Limb (tissue), 2 donors: Measurements from ENCODE around the gene TNKS1BP1.

Source experiments
- DNase-seq, 2 donors: peaks; one replicate each; pipeline ENCODE4 v3.0.0-alpha.2; 2016; ENCODE audit errors: extremely low spot score in 2 of 2

The TNKS1BP1 gene

DNA sequence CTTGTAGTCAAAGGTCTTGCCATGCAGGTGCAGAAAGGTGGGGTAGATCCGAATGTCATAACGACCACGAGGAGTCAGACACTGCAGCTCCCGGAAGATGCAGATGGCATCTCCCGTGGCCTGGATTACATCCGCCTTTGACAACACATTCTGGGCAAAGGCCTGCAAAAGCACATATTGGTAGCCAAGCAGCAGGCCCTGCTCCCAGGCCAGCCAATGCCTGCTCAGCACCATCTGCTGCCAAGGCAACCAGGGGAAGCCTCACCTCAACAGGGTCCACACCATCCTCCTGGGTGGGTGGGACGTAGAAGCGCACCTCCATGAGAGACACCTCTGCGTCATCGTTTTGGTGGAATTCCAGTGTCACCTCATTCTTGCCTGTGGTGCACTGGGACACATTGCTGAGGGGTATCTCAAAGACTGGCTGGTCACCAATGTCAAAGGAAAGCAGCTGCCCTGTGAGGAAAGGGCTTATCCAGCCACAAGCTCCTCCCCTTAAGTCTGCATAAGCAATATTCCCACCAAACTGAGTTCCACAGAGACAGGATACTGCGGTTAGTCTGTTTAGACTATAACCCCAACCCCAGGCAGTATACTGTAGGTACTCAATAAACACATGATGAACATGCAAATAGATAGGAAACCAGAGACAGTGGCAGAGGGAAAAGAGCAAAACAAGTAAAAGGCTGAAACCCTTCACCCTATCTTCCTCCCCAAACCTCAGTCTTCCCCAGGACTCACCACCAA lies 8.1 kb upstream of the TNKS1BP1 start:
- no peak for DNase-seq

DNA sequence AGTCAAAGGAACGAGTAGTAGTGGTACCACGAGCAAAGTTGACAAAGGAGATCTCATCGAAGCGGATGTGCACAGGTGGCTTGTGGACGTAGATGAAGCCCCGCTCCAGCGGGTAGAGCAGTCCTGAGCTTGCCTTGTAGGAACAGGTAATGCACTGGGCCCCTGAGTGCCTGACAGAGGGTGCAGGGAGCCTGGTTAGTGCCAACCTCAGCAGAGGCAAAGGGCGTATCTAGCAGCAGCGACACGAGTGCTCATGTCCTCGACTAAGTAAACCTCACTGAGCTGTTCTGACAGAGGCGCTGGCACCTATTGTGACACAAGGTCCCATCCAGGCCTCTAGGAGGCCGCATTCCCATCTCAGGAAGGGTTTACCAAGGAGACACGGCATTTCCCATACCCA lies 7.0 kb upstream of the TNKS1BP1 start:
- no peak for DNase-seq

DNA sequence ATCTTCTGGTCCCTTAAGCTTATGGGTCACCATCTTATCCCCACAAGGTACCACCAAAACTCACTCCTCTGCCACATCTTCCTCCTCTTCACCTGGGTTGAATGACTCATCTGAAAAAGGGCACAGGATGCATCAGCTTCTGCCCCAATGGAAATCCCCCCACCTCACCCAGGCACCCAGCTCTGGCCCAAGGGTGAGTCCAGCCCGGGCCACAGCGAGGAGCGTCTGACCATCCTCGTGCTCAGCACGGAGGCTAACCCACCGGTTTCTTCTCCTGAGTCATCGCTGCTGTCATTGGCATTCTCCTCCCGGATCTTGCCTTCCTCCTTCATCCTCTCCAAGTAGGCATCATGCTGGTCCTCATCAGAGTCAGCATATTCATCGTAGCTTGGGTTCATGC lies 5.3 kb upstream of the TNKS1BP1 start:
- DNase-seq = no peak

DNA sequence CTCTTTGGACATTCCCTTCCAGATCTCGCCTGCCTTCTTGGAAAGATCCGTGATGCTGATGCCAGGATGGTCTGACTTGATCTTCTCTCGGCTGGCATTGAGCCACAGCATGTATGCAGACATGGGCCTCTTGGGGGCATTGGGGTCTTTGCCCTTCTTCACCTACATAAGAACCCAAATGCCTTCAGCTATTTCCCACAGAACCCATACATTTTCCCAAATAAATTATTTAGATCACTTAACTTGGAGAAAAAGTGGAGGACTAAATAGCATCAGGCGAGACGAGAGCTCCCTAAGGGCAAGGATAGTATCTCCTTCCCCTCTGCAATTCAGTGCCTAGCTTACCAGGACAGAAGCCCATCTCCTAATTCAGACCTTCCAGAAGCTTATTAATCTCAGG lies 3.0 kb upstream of the TNKS1BP1 start:
- DNase-seq = no peak

DNA sequence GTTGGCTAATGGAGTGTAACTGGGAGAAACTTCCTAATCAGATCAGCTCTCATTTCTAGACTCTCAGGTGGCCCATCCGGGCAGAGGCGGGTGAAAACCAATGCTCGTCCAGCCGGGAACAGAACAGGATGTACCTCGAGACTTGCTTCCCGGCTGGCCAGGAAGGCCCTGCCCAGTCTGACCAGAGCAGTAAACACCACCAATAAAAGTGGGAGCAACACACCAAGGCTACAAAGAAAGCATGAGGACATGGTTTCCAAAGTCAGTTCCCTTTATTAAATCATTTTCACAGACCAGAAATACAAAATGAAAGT lies 940 bp upstream of the TNKS1BP1 start:
- no peak for DNase-seq

DNA sequence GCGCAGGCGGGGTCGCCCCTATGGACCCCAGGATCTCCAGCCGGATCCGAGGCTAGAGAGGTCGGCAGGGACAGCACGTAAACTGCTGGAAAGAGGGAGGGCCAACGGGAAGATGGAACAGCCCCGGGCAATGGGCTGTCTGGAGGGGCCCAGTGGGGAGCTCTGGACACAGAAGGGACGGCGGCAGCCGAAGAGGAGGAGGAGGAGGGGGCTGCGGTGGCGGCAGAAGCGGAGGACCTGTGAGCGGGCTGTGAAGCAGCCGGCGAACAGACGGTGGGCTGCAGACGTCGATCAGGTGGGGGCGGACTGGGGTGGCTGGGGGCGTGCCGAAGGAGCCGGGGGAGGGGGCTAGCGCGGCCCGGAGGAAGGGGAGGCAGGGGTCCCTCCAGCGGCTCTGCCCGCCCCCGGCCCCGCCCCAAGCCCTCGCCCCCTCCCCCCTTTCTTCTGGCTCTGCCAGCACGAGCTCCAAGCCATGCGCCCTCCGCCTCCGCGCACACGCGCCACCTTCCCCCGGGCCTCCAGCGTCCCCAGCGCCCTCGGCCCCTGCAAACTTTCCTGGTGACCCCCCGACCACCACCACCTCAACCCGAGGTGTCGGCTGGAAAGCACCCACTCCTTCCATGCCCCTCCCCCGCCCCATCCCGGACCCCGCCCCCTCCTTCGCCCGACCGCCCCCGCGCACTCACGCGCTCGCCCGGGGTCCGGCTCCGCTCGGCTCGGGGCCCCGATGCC lies 432 bp downstream of the TNKS1BP1 start:
- peak; percentile 69 to 91 for DNase-seq

DNA sequence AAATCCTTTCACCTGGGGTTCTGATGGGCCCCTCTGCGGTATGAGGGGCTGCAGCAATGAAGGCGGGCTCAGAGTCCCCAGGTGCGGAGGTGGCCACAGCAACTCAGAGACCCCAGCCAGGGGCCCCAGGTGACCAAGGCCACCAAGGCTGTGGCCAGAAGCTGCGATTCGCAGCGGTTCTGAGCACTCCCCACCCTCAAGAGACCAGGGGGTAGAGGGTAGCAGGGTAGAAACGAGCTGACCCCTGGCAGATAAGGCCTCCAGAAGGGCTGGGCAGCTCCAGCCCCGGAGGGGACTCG lies 948 bp downstream of the TNKS1BP1 start:
- DNase-seq = no peak

DNA sequence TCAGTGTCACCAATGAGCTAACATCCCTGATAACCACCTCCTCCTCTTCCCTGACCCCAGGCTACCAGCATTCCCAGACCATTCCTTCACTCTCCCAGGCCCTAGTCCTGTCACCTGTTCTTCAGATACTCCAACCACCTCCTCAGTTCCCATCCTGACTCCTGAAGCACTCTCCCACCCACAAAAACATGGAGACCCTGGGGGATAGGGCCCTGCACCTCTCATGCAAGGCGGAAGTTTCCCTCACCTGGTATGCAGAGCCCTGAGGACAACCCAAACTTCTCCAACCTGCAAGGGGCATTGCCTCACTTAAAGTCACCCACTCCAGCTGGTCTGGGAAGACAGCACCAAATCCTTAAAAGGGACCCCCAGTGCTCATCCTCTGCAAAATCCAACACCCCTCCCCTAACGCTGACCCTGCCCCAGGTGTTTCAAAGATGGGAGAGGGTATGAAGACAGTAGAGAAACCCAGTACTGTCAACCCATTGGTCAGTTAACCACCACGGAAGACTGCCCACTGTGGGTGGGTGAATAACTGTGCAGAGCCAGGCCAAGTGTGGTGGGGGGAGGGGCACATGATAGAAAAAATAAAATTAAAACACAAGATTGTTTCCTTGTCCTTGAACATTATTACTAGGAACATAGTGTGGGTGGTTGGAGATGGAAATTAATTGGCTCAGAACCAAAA lies 1.4 kb downstream of the TNKS1BP1 start:
- DNase-seq = peak in 1 of 2 donors; percentile 23

DNA sequence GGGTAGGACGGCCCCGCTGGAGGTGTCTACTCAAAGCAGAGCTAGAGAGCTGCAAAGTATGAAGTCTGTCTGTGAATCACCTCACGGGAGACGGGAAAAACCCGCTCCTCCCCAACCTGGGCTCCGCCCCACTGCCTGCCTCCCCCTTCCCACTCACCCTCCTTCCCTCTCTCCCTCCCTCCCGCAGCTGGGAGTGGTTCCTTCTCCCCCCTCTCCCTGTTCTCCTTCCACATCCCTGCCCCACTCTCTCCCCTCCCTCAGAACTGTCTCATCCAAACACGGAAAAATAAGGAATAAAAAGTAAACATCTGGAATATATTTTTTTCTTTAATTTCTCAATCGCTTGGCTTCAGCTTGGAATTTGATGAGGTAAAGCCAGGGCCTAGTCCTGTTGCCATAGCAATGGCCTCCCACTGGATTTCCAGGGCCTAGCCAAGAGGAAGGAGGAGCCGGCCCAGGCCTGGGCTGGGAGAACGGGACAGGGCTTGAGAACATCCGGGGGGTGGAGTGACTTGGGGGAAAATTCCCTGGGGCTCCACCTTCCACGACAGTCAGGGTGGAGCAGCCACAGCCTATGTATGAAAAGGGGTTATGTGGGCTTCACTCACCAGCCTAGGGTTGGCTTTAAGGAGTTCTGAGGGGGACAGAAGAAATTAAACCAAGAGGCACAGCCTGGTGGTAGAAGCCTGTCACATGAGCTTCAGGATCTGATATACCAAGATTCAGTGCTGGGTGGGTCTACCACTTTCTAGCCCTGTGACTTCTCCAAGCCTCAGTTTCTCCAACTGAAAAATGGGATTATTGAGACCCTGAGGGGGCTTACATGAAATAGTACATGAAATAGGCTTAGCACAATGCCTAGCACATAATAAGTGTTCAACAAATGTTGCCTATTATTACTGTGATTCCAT lies 2.2 kb downstream of the TNKS1BP1 start:
- DNase-seq = peak; percentile 87 to 93

DNA sequence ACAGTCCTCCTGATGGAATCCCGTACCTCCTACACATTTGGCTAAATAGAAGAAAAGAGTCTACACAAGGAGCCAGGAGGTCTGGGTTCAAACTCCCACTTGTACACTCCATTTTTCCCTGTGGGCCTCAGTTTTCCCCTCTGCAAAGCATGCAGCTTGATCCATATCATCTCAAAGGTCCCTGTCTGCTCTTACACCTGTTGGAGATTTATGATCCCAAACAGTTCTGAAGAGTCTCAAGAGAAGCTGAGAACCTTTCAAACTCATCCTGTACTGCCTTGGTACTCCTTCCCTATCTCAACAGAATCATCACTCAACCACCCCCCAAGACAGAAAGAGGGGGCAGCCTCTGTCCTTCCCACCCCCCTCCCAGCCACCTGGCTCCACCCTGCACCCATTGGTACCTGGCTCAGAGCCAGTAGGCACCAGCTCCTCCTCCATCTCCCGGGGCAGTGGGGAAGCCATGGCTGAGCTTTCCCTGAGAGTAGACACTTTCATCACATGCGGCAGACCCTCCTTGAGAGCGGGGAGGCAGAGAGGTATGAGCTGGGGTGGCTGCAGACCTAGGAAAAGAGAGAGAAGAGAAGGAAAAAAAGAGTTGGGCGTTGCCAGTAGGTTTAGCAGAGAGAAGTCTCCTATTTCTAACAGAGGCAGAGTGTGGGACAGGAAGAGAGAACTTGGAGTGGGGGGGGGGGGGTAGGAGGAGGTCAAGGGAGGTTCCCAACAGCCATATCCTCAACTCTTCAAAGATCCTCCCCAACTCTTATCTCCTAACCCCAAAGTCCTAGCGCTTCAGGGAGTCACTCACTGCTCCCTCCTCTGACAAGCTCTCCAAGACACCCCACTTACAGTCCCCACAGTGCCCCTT lies 3.1 kb downstream of the TNKS1BP1 start:
- no peak for DNase-seq

DNA sequence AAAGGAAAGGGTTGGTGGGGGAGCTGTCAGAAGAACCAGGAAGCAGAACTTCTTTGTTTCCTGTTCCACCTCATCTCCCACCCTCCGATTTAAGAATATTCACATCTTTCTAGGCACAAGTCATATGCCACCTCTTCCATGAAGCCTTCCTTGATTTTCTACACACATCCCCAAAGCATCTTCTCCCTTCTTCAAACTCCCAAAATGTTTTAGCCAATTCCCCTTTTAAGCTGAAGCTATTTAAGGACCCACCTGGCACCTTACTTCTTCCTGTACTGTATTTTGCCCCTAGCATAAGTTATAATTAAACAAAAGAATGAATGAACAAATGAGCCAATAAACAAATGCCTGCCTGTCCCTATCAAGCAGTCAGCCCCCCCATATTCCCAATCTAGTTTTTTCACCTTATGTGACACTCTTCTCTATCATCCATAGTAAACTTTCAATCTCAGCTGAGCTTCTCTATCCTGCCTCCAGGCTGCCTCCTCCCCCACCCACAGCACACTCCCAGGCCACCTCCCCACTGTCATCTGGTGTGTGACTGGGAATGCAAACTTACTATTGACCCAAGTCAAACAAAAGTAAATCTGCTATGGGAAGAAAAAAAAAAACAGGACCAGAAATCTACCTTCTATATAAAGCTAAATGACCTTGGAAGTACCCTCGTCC lies 3.9 kb downstream of the TNKS1BP1 start:
- DNase-seq = no peak

DNA sequence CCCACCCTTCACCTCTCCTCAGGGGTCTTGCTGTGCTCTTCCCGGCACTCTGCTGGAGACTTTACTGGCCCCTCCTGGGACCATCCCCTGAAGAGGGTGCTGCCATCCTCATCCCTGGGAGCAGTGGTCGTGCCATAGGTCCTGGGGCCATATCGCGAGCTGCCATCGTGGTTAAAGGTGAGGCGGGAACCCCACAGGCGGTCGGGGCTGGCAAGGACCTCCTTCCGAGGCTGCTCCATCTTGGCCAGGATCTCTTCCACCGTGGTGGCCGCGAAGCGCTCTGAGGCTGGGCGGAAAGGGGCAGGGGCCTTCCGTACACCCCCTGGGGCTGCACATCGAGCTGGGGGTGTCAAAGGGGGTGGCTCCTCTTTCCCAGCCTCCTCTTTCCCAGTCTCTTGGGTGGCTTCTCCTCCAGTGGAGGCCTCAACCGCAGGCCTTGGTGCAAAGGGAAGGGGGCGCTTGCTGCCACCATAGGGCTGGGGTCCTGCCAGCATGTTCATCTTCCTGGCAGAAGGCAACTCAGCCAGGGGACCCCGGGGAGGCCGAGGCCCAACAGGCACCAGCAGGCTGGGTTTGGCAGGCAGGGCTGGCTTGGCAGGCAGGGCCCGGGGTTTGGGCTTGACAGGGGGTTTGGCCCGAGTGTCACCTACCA lies 4.6 kb downstream of the TNKS1BP1 start:
- no peak for DNase-seq

DNA sequence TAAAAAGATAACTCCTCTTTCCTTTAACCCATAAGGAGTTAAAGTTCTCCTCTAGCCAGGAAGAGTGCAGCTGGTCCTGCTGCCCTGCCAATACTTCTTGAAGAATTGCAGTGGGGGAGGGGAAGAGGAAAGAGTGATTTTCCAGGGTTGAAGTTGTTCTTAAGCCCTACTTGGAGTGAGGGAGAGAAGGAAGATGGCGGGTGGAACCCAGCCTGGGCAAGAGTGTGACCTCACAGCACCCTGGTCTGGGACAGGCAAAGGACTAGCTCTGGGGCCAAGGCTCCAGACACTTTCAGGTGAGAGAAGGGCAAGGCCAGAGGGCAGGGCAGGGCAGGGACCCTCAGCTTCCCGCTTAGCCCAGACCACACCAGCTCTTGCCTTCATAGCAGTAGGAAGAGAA lies 6.6 kb downstream of the TNKS1BP1 start:
- DNase-seq = peak in 1 of 2 donors; percentile 82

DNA sequence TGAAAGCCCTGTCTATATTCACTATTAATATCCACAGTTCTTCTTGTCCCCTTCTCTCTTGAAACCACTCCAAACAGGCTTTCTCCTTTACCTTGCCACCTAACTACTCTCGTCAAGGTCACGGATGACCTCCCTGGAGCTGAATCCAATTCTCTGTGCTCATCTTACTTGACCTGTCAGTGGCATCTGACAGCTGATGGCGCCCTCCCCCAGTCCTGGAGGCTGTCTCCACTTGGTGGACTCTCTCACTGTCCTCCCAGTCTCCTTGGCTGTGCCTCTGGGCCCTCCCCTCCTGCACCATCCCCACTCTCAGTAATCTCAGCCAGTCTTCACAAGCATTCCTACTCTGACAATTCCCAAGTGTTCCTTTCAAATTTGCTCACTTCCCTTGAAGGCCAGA lies 8.7 kb downstream of the TNKS1BP1 start:
- no peak for DNase-seq

DNA sequence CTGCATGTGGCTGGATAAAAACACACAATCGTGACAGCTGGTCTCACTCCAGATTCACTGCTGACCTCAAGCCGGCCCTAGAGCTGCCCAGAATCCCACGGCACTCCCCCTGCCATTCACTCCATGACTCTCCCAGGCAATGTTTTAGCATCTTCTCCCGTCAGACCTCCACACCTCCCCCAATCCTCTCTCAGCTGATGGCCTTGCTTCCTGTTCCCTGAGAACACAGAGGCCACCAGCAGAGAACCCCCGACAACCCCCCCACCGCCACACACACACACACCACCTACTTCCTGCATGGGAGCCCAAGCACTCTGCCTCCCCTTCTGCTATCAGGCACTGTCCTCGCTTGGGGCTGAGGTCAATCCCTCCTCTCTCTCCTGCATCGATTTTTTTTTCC lies 9.3 kb downstream of the TNKS1BP1 start:
- no peak for DNase-seq

DNA sequence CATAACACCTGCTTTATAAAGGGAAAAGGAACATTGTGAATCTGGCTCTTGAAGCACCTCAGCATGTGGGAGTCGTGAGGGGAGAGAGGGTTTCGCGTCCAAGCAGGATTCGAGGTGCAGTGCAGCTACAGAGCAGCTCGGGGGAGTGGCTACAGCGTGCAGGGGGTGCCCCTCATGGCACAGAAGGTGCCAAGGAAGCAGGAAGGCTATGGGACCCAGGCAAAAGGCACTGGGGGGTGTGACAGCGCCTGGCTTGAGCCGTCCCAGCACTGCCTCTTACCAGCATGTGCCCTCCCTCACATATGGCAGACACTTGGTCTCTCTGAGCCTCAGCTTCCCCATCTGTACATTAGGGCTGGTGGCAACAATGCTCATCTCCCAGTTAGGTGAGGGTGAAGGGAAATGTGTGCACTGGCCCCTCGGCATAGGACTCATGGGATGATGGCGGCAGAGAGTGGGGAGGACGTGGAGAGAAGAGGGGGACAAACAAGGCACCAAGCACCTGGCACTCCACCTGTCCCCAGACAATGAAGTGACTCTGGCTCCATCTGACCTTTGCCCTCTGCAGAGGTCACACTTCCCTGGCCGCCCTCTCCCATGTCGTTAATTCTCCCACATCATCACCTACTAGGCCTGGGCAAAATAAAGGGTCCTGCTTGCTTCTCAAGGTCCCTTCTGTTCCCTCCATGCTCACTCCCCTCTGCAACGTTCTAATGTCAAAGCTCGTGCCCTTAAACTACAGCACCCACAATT lies 10.4 kb downstream of the TNKS1BP1 start:
- no peak for DNase-seq

DNA sequence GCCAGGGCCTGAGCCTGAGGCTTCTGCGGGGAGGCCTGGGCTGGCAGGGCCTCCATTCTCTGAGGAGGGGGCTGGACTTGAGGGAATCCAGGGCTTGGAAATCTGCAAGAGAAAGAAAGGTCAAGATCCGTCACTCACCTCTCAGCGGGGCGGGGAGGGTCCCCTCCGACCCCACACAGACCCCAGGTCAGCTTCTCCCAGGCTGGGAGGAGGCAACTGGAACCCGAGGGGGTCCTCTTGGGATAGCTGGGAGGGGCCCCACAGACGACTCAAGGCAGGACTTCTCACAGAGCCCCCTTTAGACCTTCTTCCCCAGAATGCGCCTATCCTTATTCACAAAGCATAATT lies 11.0 kb downstream of the TNKS1BP1 start:
- DNase-seq = no peak

DNA sequence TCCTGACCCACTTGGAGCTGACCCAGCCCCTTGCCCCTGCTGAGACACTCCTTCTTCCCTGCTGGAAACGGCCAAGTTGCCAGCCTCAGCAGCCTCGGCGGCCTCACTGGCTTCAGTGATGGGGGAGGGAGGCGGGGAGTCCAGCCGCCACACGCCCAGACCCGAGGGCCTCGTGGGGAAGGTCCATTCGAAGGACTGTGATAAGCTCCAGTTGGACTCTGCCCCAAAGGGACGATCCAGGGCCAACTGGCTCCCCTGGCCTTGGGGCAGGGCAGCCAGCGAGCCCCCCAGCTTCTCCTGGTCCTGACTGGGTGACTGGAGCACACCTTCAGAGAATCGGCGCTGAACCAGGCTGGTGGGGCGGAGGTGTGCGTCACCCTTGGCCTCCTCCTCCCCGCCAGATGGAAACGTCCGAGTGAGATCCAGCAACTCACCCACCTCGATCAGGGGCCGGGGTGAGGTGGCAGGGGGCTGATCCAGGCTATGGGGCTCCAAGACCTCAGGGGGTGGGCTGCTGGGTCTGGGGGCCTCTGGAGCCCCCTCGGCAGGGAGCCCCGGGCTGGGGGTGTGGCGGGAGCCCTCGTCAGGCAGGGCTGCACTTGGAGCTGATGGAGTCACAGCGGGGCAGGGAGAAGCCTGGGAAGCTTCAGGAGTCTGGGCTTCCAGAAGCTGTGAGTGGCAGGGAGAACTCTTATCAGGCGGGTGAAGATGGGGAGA lies 11.5 kb downstream of the TNKS1BP1 start:
- no peak for DNase-seq
